Upper lobe of right lung (tissue), 1 donor: ENCODE results near the gene TIMP3. TPM values are rescaled to one million over a fixed set of nuclear protein-coding genes. Genes with fewer than 3 reads are reported as not detected.

ENCODE experiments used
- ATAC-seq: fragments of 200-7000 bp; cut with Tn5 transposase; one replicate; pipeline ENCODE4 v1.9.1; 2020; ENCODE audit warnings: mild to moderate bottlenecking, moderate library complexity
- DNase-seq: peaks from one replicate; pipeline ENCODE4 v3.0.0-alpha.2; 2020
- H3K27ac ChIP-seq: fragments of 200-600 bp; one replicate; pipeline ENCODE4 v1.8.0; 2022
- H3K27me3 ChIP-seq: fragments of 200-600 bp; one replicate; pipeline ENCODE4 v1.8.0; 2022; ENCODE audit warnings: mild to moderate bottlenecking
- H3K36me3 ChIP-seq: fragments of 200-600 bp; one replicate; pipeline ENCODE4 v1.8.0; 2022
- H3K4me1 ChIP-seq: fragments of 200-600 bp; one replicate; pipeline ENCODE4 v1.8.0; 2022
- H3K4me3 ChIP-seq: fragments of 200-600 bp; one replicate; pipeline ENCODE4 v1.8.0; 2022; ENCODE audit warnings: mild to moderate bottlenecking
- H3K9me3 ChIP-seq: fragments of 200-600 bp; one replicate; pipeline ENCODE4 v1.8.0; 2022
- intact Hi-C: fragments of 100-400 bp; cut with DNase I; formaldehyde crosslinking; loops from one replicate; pipeline ENCODE4 v1.11.0; 2022
- total RNA-seq: library from RNA; stranded (reverse); fragmentation: NEBNext Ultra II Directional; extraction: Animal tissue kit (Norgen Biotek cat#: 25700); gene quantifications from one replicate; pipeline ENCODE4 v1.2.1, GENCODE V29; 2021
- TF ChIP-seq, protein P1 (sequence below): fragments of 200-600 bp; IDR thresholded peaks from one replicate; pipeline ENCODE4 v1.8.0; 2022; ENCODE audit warnings: antibody characterized with exemption
- donor health status: DM: no; HTN: yes; CAD: no; lungs with severe emphysema.

Gene TIMP3
- total RNA-seq, 1 donor from 2014 or later = 749 TPM

DNA sequence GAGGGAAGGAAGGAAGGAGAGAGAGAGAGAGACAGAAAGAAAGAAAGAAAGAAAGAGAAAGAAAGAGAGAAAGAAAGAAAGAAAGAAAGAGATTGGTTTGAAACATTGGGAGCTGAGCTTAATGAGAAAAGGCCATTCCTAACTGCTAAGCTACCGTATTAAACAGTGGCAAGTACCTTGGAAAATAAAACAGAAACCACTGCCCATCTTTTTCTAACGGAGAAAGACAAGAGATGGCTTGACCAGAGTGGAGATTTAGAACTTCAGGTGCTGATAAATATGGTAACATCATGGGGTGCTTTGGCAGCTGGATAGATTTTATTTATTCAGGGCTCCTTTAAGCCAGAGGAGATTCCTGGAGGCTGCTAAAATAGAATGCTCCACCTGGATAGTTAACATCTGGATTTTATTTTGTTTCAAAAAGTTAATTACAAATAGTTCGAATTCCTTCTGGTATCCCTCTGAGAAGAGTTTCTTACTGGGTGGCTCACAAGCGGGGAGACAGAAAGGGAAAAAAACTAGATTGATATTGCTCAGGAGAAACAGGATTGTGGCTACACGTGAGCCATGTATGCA, 12.9 kb downstream of the TIMP3 start:
- H3K27me3 ChIP-seq = no peaks in the 10 kb centered on the region
- no peak overlapping the region for H3K27ac ChIP-seq
- ATAC-seq = no peak
- peaks cover 85% of the 10 kb centered on the region for H3K4me1 ChIP-seq
- H3K9me3 ChIP-seq = no peaks in the 10 kb centered on the region
- peaks cover 45% of the 10 kb centered on the region for H3K36me3 ChIP-seq
- DNase-seq = no peak
- H3K4me3 ChIP-seq = no peak overlapping the region
- TF ChIP-seq, protein P1, sequence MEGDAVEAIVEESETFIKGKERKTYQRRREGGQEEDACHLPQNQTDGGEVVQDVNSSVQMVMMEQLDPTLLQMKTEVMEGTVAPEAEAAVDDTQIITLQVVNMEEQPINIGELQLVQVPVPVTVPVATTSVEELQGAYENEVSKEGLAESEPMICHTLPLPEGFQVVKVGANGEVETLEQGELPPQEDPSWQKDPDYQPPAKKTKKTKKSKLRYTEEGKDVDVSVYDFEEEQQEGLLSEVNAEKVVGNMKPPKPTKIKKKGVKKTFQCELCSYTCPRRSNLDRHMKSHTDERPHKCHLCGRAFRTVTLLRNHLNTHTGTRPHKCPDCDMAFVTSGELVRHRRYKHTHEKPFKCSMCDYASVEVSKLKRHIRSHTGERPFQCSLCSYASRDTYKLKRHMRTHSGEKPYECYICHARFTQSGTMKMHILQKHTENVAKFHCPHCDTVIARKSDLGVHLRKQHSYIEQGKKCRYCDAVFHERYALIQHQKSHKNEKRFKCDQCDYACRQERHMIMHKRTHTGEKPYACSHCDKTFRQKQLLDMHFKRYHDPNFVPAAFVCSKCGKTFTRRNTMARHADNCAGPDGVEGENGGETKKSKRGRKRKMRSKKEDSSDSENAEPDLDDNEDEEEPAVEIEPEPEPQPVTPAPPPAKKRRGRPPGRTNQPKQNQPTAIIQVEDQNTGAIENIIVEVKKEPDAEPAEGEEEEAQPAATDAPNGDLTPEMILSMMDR = no peak
- intact Hi-C loops = no loop called here

DNA sequence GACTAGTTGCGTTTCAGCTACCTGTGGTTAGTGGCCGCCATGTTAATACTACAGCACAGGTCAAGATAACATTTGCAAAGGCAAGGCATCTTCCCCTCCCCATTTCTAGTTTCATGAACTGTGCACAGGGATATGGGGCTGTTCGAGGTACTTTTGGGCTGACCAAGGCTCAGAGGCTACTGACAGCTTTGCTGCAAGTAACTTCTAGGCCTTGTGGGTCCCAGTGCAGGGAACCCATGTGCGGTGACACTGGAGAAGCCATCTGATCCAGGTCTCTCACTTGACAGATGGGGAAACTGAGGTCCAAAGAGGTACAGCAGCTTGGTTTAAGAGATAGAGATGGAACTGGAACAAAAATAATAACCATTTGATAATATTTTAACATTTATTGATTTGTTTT, 13.6 kb downstream of the TIMP3 start:
- no peak for DNase-seq
- no peak for ATAC-seq
- intact Hi-C loops = no loop called here
- Histone ChIP-seq H3K9me3 (no peaks in the 10 kb centered on the region), H3K4me1 (peaks cover 84% of the 10 kb centered on the region), H3K27ac (no peak overlapping the region), H3K36me3 (peaks cover 38% of the 10 kb centered on the region), H3K4me3 (no peak overlapping the region), H3K27me3 (no peaks in the 10 kb centered on the region)
- TF ChIP-seq, protein P1 = no peak

DNA sequence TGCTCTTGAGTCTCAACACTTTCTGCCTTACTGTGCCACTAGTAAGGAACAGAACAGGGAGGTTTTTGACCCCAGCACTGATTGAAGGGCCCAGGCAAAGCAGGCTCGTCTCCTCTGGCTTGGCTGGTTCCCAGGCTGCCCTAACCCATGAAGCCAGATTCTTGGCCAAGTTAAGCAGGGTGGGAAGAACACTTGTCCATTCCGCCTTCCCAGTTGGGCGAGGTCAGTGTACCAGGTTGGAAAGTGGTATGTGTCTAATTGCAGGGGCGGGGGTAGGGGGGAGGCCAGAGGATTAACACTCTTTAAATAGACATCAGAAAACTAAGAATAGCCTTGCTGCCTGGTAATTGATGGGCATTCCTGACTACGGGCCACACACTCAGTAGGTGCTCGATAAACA, 14.4 kb downstream of the TIMP3 start:
- H3K27ac ChIP-seq = no peak overlapping the region
- DNase-seq = no peak
- no peak overlapping the region for H3K4me3 ChIP-seq
- intact Hi-C loops = no loop called here
- peak; percentile 43 for ATAC-seq
- TF ChIP-seq, protein P1 = no peak
- H3K36me3 ChIP-seq = peaks cover 31% of the 10 kb centered on the region
- no peaks in the 10 kb centered on the region for H3K9me3 ChIP-seq
- H3K4me1 ChIP-seq = peaks cover 75% of the 10 kb centered on the region
- no peaks in the 10 kb centered on the region for H3K27me3 ChIP-seq

DNA sequence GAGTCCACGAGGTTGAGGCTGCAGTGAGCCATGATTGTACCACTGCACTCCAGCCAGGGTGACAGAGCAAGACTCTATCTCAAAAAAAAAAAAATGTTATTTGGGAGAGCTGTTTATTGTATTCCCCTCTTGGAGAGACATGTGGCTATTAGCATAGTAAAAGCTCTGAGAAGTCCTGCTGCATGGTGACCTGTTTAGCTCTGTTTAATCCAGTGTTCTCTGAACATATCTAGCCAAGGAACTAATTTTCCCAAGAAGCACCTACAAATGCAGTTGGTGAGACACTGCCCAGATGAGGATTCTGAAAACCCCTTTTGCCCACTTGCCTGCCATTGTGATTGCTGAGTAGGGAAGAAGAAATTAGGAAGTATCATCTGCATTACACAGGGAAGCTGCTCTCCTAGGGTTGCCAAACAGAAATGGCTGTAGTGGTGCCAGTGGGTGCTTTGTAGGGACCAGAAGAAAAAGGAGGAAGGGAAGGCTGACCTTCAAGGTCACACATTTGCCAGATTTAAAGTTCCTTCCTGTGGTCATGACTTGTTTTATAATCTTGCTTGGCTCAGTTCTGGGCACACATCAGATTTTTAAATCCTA, 15.7 kb downstream of the TIMP3 start:
- Histone ChIP-seq H3K9me3 (no peaks in the 10 kb centered on the region), H3K27ac (peak overlapping the region; percentile 30), H3K4me3 (no peak overlapping the region), H3K36me3 (peaks cover 28% of the 10 kb centered on the region), H3K27me3 (no peaks in the 10 kb centered on the region), H3K4me1 (peaks cover 66% of the 10 kb centered on the region)
- TF ChIP-seq, protein P1 = no peak
- intact Hi-C loops = no loop called here
- ATAC-seq (peak; percentile 12), DNase-seq (no peak)

DNA sequence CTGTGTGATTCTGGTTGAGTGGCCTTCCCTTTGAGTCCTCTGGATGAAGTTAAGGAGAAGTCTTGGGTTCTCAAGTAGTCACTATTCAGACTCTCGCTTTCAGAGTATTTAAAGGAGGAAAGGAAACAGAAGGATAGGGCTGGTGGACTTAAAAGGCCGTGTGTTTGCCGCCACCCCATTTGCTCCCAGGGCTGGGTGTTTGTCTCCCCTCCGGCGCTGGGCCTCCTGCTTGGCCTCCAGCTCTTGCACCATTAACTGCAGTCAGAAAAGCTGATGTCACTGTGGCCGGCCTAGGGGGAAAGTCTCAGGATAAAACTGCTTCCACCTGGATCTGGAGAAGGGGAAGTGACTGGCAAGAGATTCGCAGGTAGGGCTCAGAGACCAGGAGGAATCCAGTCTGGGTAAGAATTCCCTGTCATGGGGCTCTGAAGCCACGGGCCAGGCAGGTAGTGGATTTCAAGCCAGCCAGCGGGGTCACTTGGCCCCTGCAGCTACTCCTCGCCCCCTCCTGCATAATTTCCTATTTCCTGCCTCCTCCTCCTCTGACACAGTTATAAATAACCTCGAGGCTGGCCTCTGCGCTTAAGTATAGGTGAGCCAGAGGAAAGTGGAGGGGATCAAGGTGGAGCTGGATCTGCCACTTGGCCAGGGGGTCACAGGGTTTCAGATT, 17.1 kb downstream of the TIMP3 start:
- DNase-seq (no peak), ATAC-seq (no peak)
- intact Hi-C loops = no loop called here
- H3K4me1 ChIP-seq = peaks cover 71% of the 10 kb centered on the region
- TF ChIP-seq, protein P1 = no peak
- peak overlapping the region; percentile 47 for H3K27ac ChIP-seq
- H3K36me3 ChIP-seq = peaks cover 38% of the 10 kb centered on the region
- H3K27me3 ChIP-seq = no peaks in the 10 kb centered on the region
- H3K4me3 ChIP-seq = no peak overlapping the region
- H3K9me3 ChIP-seq = no peaks in the 10 kb centered on the region
